CD4-positive, alpha-beta T cell treated with Interleukin-6 at 100 ng/mL for 8 hours (primary cell): Measurements from ENCODE around the gene DPH7.
A peak's percentile ranks its signal among the peaks of the same experiment; 100 is the strongest.
"Not testable (repeated sequence)": the region's sequence is repeated elsewhere in the genome, so short reads cannot be mapped to it uniquely, and the experiment has no call there.

Source experiments
- DNase-seq: peaks from one replicate; pipeline ENCODE4 v3.0.0-alpha.2; 2020; ENCODE audit warnings: mixed read lengths, low spot score

The DPH7 gene

DNA sequence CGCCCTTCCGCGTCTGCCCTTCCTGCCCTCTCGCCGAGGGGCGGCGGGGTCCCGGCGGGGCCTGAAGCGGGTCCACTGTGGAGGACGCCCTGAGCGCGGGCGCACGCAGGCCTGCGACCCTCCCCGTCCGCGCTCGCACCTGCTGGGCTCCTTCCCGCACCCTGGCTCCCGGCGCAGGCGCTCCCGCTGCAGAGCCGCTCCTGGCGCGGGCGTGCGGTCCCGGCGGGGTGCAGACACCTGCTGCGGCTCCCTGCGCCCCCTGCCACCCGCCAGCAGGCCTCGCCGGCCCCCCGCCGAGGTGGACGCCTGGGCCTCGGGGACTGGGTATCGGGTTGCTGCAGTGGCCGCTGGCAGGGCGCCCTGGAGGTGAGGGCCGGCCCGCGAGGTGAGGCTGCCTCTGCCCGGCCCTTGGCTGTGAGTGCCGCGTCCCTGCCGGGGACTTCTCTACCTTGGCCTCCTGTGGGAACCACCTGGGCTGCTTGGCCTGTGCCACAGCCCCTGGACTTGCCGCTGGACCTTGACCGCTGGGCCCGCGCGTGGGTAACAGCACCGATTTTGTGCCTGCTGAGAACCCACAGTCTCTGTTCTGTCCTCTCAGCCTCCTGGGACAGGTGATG lies 27.4 kb upstream of the DPH7 start:
- DNase-seq, result no peak

DNA sequence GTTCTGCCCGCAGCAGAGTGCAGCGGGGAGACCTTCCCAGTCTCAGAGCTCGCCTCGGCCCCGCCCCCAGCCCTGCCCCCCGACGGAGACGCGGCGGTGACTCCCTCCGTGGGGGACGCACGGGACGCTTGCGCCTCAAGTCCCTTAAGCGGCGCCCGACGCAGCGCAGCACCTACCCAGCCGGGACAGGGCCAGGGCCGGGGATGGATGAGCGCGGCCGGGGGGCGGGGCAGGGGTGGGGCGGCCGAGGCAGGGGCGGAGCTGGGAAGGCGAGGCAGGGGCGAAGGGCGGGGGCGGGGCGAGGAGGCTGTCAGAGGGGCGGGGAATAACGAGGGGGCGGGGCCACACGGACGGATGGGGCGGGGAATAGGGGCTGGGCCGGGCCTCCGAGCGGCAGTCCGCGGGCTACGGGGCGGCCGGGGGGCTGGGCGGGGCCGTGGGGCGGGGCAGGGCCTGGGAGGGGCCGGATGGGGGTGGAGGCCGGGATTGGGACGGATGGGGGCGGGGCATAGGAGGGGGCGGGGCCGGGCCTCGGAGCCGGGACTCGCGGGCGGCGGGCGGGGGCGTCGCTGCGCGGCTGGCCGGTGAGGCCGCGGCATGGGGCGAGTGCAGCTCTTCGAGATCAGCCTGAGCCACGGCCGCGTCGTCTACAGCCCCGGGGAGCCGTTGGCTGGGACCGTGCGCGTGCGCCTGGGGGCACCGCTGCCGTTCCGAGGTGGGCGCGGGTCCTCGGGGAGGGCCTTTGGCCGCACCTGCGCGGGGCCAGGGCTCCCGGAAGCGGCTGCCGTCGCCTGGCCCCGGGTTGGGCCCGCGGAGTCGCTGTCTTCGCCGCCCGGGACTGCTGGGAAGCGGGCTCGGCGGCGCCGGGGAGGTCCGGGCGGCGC lies 26.6 kb upstream of the DPH7 start, which contains the start of gene ARRDC1:
Gene ARRDC1 (plus strand): TSS at position 566 of the 884 bp plus-strand sequence. CDS start 32 bp downstream, at position 598.
- peak; percentile 98 for DNase-seq

DNA sequence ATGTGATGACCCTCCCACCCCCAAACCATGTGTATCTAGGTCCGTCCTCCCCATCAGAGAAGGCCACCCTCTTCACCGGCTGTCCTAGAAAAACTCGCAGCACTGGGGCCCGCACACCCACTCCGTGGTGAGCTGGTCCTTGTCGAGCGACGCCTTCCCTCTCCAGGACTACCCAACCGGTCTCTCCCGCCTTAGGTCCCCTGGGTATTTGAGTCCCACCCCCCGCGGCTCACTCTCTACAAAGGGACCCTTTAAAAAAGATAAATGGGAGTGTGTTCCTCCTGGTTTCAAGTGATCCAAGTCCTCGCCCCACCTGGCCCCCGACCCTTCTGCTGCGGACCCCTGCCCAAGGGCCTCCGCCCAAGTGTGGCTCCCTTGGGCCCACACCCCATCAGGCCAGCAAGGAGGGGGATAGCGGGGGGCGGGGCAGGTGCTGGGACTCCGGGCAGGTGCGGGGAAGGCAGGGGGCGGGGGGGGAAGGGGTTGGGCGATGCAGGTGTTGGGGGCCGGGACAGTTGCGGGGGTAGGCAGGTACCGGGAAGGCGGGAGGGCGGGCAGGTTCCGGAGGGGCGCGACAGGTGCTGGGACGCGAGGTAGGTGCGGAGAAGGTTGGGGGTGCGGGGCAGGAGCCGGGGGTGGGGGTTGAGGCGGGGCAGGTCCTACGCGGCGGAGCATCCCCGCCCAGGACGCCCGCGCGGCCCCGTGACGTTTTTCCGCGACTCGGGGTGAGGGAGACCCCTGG lies 25.8 kb upstream of the DPH7 start:
- no peak for DNase-seq

DNA sequence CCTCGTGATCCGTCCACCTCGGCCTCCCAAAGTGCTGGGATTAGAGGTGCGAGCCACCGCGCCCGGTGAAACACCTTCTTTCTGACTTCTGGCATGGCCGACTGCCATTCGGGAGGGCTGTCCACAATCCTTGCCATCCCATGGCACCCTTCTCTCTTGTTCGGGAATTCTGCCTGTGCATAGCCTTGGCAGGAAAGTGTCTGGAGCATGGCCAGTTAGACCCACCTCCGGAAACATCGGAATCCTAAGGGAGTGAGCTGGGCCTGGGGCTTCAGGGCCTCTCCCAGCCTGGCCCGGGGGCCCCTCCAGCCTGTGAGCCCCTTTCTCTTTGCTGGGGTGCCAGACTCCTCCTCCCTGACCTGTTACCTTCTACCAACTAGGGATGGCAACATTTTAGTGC lies 25.2 kb upstream of the DPH7 start:
- no peak for DNase-seq

DNA sequence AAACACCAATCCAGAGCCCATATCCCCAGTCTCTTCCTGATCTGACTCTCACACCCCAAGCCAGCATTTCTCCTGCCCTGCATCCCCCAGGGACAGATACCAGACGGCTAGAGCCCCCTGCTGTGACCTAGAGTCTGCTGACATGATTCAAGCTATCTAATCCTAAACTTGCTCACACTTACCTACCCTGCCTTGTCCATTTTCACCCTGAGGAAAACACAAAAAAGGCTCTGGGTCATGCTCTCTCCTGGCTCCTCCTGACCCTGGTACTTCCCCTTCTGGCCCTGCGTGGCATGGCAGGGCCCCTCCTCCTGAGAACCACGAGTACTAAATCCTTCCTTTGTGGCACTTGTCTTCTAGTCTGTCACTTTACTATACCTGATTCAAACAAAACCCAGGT lies 23.9 kb upstream of the DPH7 start:
- no peak for DNase-seq

DNA sequence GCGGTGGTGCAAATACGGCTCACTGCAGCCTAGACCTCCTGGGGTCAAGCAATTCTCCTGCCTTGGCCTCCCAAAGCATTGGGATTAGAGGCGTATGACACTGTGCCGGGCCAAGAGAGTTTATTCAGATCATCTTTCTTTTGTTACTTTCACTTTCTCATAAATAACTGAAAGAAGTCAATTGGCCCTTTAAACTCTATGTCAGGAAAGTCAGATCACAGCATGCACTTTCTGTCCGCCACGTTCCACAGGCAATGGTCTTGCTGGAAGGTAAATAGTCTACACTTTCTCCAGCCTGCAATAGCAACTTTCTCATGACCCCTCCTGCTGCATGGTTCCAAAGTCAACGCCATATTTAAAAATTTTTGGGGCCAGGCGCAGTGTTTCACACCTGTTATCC lies 20.2 kb upstream of the DPH7 start:
- DNase-seq, result no peak

DNA sequence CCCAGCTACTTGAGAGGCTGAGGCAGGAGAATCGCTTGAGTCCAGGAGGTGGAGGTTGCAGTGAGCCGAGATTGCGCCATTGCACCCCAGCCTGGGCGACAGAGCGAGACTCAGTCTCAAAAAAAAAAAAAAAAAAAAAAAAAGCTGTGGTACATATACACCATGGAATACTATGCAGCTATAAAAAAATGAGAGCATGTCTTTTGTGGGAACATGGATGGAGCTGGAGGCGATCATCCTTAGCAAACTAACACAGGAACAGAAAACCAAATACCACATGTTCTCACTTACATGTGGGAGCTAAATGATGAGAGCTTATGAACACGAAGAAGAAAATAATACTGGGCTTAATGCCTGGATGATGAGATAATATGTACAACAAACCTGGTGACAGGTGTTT lies 17.9 kb upstream of the DPH7 start:
- DNase-seq, result not testable (repeated sequence)

DNA sequence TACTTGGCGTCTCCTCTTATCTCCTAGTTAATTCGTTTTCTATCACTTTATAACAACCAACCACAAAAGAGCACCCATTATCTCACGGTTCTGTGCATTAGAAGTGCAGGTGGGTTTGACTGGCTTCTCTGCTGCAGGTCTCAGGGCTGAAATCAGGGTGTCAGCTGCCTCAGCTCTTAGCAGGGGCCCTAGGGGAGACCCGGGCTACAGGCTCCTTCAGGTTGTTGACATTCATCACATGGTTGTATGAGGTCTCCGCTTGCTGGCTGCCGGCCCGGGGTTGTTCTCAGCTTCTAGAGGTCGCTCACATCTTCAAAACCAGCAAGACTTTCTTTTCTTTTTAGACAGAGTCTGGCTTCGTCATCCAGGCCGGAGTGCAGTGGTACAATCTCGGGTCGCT lies 14.5 kb upstream of the DPH7 start:
- DNase-seq, result no peak

DNA sequence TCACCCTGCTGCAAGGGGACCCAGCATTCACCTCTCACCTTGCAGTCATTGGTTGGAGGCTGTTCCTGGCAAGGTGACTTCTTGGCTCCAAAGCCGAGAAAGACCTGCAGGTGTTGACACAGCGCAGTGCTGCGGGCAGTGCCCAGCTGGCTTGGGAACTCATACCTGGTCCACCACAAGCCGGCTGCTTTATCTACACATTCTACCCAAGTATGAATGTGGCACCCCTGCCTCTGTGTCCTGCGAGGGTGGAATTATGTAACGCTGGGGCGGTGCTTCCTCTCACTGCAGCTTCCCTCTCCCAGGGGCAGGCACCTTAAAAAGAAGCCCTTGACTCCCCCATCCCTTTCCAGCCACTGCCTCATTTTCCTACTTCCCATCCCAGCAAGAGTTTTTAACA lies 14.0 kb upstream of the DPH7 start:
- DNase-seq, result no peak

DNA sequence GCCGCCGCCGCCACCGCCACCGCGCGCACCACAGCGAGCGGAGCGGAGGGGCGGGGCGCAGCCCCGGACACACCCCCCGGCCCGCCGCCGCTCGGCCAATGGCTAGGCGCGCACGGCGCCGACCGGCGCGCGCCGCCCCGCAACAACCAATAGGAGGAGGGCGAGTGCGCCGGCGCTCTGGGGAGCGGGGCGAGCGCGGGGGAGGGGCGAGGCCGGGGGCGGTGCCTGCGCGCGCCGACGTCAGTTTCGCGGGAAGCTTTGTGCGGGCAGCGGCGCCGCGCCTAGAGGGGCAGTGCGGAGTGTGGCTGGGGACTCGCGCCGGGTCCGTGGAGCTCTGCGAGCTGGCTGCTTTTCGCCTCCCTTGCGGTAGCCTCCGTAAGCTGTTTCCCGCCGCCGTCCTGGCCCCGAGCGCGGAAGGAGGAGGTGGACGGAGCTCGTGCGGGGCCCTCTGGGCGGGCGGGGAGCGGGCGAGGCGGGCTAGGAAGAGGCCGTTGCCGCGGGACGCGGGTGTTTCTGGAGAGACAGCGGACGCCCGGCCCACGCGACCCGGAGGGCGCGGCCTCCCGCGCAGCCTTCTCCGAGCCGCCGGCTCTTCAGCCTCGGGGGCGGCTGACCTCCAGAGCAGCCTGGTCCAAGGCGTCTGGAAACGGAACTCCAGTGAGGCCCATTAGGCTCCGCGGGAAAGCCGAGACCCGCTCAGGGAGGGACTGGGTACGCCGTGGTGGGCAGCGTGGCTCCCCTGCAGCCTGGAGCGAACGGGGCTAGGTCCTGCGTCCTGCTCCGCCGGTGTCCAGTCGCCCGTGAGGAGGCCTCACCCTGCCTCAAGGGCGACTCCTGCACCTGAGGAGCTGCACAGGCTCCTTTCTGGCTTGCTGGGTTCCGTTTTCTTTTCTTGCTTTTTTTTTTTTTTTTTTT lies 12.0 kb upstream of the DPH7 start, which contains the start of gene ZMYND19:
Gene ZMYND19 (minus strand): TSS at position 44 of the 915 bp plus-strand sequence. CDS start 249 bp downstream, outside the sequence.
- peak; percentile 90 for DNase-seq

DNA sequence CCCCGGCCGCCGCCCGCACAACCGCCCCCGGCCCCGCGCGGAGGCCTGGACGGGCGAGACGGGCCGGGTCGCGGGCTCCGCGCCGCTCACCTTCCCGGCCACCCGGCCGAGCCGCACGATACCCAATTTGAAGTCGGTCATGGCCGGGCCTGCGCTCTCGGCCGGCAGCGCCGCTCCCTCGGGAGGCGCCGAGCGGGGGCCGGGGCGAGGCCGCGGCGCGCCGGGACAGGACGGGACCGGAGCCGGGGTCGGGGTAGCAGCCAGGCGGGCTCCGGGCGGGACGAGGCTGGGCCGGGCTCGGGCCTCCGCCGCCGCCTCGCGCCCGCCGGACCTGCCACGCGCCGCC lies 11.4 kb upstream of the DPH7 start:
- DNase-seq, result no peak

DNA sequence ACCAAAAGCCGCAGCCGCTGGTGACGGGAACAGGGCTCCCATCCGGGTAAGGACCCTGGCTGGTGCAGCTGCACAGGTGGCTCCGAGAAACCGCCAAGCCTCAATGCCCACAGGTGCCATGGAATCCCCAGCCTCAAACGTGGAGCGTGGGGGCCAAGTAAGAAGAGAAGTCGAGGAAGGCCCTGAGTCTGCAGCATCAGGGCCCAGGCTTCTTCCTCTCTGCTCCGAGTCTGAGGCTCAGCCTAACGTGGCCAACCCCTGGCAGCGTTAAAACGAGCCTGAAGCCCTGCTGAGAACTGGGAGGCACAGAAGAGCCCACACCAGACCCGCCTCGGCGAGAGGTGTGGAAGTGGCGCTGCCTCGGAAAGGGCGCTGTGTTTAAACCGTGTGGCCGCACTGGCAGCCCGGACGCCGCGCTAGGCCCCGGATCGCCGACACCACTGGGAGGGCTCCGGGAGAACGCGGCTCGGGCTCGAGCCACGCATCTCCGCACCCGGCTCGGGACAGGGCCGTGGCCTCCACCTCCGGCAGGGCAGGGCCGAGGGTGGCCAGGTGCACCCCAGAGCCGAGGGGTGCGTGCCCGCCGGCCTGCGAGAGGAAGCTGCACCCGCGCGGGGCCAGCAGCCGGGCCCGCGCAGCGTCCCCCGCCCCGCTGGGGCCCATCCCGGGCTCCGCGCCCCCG lies 10.9 kb upstream of the DPH7 start:
- DNase-seq, result no peak

DNA sequence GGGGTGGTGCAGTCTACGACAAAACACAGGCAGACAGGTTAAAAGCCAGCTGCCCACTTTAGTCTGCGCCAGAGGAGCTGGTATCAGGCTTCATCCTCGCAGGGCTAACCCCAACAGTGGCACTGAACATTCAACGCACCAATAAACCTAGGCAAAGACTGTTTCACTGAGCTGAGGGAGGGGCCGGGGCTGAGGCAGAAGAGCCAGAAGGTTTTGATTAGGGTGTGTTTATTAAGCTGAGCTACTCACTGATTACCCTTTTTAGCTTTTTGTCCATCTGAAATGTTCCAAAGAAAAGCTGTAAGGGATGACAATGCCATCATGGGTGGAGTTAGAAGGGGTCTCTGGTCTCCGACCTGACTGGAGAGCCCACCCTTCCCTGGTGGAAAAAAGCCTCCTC lies 10.2 kb upstream of the DPH7 start:
- DNase-seq, result no peak

DNA sequence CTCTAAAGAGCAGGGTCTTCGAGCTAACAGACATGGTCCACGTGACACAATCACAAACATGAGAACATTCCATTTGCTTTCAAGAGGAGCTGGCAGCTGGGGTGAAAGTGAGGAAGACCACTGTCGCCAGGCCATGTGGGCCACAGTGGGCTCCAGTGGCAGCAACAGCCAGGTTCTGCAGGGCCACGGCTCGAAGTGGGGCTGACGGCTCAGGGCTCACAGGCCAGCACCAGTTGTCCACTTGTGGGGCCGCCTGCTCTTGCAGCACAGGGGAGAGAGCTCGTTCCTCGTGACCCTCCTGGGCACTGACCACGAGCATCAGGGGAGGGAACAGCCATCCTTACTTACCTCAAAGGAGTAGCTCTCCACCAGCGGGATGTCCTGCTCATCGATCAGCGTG lies 9.6 kb upstream of the DPH7 start:
- DNase-seq, result no peak

DNA sequence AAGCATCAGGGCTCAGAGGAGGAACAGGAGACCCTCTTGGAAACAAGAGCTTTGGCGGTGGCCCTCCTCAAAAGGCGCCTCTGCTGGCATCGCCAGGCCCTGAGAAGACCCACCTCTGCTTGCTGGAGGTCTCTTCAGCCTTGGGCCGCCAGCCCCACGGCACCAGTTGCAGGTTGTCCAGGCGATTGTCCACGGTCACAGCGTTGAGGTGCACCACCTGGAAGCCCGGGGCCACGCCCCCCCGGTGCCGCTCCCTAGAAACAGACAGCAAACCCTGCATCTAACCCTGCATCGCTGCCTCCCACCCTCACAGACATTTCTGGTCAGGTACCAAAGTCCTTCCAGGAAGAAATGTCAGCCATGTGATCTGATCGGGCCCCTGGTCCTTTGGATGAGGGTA lies 8.1 kb upstream of the DPH7 start:
- no peak for DNase-seq

DNA sequence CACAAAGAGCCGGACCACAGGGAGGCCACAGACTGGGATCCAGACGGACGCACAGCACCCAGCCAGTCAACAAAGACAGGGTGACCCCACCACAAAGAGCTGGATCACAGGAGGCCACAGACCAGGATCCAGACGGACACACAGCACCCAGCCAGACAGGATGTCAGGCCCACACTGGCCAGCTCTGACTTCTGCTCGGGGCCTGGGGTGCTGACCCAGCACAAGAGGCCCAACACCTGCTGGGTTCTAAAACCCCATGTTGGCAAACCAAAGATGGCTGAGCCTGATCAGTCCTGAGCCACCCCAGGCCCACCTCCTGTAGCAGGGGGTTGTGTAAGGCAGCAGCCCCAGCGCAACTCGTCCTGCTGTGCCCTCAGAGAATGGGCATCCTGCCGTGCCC lies 5.2 kb upstream of the DPH7 start:
- DNase-seq, result no peak

DNA sequence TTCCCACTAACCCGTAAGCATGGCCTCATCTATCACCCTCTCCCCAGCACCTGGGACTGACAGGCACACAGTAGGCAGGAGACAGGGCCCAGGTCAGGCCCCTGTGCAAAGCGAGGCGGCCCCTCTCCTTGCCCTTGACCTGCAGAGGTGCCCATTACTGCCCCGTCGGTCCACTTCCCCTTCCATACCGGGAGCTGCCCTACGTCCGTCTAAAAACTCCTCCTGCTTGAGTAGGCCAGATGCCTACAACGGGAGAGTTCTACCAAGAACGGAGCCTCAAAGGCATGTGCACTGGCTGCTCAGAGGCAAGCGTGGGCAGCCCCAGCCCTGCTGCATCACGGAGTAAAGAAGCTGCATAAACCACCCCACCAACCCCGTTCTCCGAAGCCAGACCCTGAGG lies 4.6 kb upstream of the DPH7 start:
- DNase-seq, result no peak

DNA sequence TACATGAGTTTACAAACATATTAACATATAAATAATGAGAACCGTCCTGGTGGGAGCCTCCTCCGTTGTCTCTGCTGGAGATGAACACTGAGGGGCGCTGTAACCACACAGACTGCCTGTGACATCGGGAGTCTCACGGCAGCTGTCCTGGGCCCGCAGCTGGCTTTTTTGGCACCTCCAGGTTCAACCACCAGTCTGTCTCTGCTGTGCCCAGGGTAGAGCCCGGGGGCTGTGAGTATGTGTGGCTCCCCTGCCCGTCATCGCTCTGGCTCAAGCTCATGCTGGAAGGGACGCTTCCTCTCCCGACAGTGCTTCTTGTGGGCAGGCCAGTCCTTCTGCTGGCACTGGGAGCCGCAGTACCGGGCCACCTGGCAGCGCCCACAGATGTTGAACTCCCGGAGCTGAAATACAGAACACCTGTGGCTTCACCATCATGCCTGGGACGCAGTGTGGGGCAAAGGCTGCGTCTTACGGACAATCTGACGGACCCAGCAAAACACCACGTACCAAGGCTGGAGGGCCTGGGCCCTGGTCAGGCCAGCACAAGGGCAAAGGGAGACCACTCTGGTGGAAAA lies 3.6 kb upstream of the DPH7 start:
- DNase-seq, result no peak

DNA sequence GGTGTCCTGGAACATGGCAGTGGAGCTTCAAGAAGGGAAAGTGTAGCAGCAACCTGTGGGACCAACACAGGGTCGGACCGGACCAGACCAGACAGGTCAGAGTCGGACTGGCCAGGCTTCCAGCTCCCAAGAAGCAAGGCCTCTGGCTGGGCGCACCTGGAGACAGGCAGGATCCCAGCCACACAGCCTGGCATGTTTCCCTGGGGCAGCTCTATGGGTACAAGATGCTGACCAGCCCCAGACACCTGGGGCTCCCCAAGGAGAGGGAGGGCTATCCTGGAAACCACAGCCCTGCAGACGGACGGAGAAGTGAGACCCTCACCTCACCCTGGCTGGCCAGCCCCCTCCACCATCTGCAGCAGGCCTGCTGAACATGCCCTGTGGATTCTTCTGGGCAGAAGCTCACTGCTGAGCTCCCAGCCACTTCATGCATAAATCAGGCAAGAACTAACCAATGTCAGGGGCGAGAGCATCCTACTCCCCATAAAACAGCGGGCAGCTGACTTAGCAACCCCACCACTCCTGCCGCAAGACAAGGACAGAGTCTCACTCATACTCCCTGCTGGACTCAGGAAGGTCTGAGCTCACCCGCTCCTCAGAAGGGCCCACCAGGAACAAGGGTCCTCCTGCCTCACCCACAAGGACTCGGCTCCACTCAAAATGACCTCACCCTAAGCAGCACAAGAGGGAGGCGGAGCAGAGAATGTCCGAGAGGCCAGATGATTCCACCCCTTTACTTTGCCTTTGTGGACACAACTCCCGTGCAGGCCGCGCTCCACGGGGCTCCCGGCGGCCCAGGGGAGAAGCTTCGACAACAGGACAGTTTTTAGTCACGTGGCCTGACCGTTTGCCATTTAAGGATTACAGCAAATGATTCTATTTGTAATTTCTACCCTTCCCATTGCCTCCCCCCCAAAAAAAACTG lies 2.9 kb upstream of the DPH7 start:
- DNase-seq, result no peak

DNA sequence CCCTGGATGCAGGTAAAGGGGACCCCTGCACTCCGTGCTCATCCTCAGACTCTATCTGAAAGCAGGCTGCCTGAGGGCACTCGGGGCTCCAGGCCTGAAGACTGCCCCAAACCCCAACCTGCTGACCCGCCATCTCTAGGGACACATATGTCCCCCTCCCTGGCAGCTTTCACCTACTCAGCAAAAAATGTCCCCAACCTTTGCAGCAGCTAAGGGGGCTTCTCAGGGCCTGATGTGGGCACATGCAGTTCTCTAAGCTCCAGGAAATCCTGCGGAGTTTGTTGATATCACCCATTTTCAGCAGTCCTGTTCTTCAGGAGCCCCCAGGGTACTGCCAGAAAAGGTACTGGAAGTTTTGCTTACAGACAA lies 2.2 kb upstream of the DPH7 start:
- DNase-seq, result no peak
